IMR-90 (cell line): ENCODE measurements around the gene SLC25A33. TPM values are rescaled to one million over a fixed set of nuclear protein-coding genes. Genes with fewer than 3 reads are reported as not detected.

Source experiments
- ATAC-seq: fragments of 200-7000 bp; cut with Tn5 transposase; 2 replicates; pipeline ENCODE4 v1.9.1; 2020; ENCODE audit warnings: low read depth, mild to moderate bottlenecking, moderate library complexity
- BruUV-seq: library from RNA; stranded (reverse); fragments of 400-500 nt; replicated peaks from 2 replicates; lab custom pipeline; 2021; lab: Mats Ljungman, UMichigan
- CTCF ChIA-PET: fragments of 300-600 bp; formaldehyde crosslinking; extraction: SDS; loops from one replicate; lab custom pipeline; 2021; ENCODE audit warnings: antibody characterized with exemption; lab: Yijun Ruan, JAX
- POLR2A ChIA-PET: fragments of 300-600 bp; sonication (Branson Sonifier 250); formaldehyde crosslinking; loops from one replicate; lab custom pipeline; 2022; ENCODE audit warnings: antibody characterized with exemption; ENCODE audit not compliant: unreplicated experiment; lab: Charles Lee
- DNase-seq: peaks from one replicate; pipeline ENCODE4 v3.0.0; 2013
- H2AFZ ChIP-seq: replicated peaks from 2 replicates; pipeline ENCODE3; 2013; ENCODE audit warnings: low read length, mild to moderate bottlenecking; ENCODE audit not compliant: poor library complexity
- H2AK5ac ChIP-seq: 2 replicates; pipeline ENCODE4 v1.6.1; 2013; ENCODE audit warnings: low read depth, low read length, inconsistent platforms
- H2AK9ac ChIP-seq: replicated peaks from 2 replicates; pipeline ENCODE3; 2013; ENCODE audit warnings: mild to moderate bottlenecking, low read depth, low read length, moderate library complexity; ENCODE audit not compliant: poor library complexity
- H2BK120ac ChIP-seq: 2 replicates; pipeline ENCODE4 v1.6.1; 2013; ENCODE audit warnings: low read depth, low read length, inconsistent platforms
- H2BK15ac ChIP-seq: 3 replicates; pipeline ENCODE4 v1.6.1; 2013; ENCODE audit warnings: low read depth, low read length, inconsistent platforms
- H2BK20ac ChIP-seq: 2 replicates; pipeline ENCODE4 v1.6.1; 2013; ENCODE audit warnings: low read depth, mild to moderate bottlenecking, inconsistent platforms, low read length, moderate library complexity
- H2BK5ac ChIP-seq: 2 replicates; pipeline ENCODE4 v1.6.1; 2013; ENCODE audit warnings: mild to moderate bottlenecking, low read depth, low read length, inconsistent platforms; ENCODE audit not compliant: poor library complexity, severe bottlenecking
- H3K14ac ChIP-seq: replicated peaks from 2 replicates; pipeline ENCODE4 v1.6.1; 2013; ENCODE audit warnings: low read depth, low read length, inconsistent platforms
- H3K18ac ChIP-seq: 2 replicates; pipeline ENCODE4 v1.6.1; 2013; ENCODE audit warnings: low read depth, low read length, control low read depth
- H3K23ac ChIP-seq: 2 replicates; pipeline ENCODE4 v1.6.1; 2013; ENCODE audit warnings: low read depth, low read length, inconsistent platforms
- H3K27ac ChIP-seq: 2 replicates; pipeline ENCODE4 v1.5.1; 2013; ENCODE audit warnings: mild to moderate bottlenecking, control low read depth, low read length; ENCODE audit not compliant: insufficient read depth
- H3K27me3 ChIP-seq: 2 replicates; pipeline ENCODE4 v1.6.1; 2013; ENCODE audit warnings: low read length; ENCODE audit not compliant: control insufficient read depth, insufficient read depth
- H3K36me3 ChIP-seq: 2 replicates; pipeline ENCODE4 v1.6.1; 2013; ENCODE audit warnings: low read length, mixed read lengths; ENCODE audit not compliant: control insufficient read depth, insufficient read depth
- H3K4ac ChIP-seq: 2 replicates; pipeline ENCODE4 v1.6.1; 2013; ENCODE audit warnings: low read depth, low read length, inconsistent platforms
- H3K4me1 ChIP-seq: 2 replicates; pipeline ENCODE4 v1.6.1; 2013; ENCODE audit warnings: low read length, mixed read lengths; ENCODE audit not compliant: control insufficient read depth, insufficient read depth
- H3K4me2 ChIP-seq: 2 replicates; pipeline ENCODE4 v1.6.1; 2013; ENCODE audit warnings: low read depth, mild to moderate bottlenecking, control low read depth, low read length, moderate library complexity
- H3K4me3 ChIP-seq: 2 replicates; pipeline ENCODE4 v1.5.1; 2013; ENCODE audit warnings: low read depth, mild to moderate bottlenecking, control low read depth, low read length, moderate library complexity; ENCODE audit not compliant: insufficient read depth
- H3K56ac ChIP-seq: 2 replicates; pipeline ENCODE4 v1.6.1; 2013; ENCODE audit warnings: low read length, inconsistent platforms; ENCODE audit not compliant: insufficient read depth; ENCODE audit errors: extremely low read depth
- H3K79me1 ChIP-seq, 2 experiments: 2 replicates each; pipeline ENCODE4 v1.6.1; 2013; ENCODE audit warnings: low read length in 2 of 2, inconsistent platforms in 1 of 2, low read depth in 1 of 2
- H3K9ac ChIP-seq: 2 replicates; pipeline ENCODE4 v1.6.1; 2013; ENCODE audit warnings: low read depth, low read length, control low read depth
- H3K9me1 ChIP-seq: 2 replicates; pipeline ENCODE4 v1.6.1; 2013; ENCODE audit warnings: low read length, inconsistent platforms; ENCODE audit not compliant: insufficient read depth
- H3K9me3 ChIP-seq: 2 replicates; pipeline ENCODE4 v1.6.1; 2013; ENCODE audit warnings: low read length; ENCODE audit not compliant: control insufficient read depth, insufficient read depth
- H4K20me1 ChIP-seq: 2 replicates; pipeline ENCODE4 v1.6.1; 2013; ENCODE audit warnings: low read length, inconsistent platforms; ENCODE audit not compliant: insufficient read depth
- H4K5ac ChIP-seq: 2 replicates; pipeline ENCODE4 v1.6.1; 2013; ENCODE audit warnings: mild to moderate bottlenecking, low read depth, low read length, control low read depth
- H4K8ac ChIP-seq, 2 experiments: 2 replicates each; pipeline ENCODE4 v1.6.1; 2013; ENCODE audit warnings: low read depth in 2 of 2, low read length in 2 of 2, control low read depth in 1 of 2, inconsistent platforms in 1 of 2
- H4K91ac ChIP-seq: 2 replicates; pipeline ENCODE4 v1.6.1; 2013; ENCODE audit warnings: low read depth, low read length, inconsistent platforms; ENCODE audit not compliant: insufficient read depth
- POLR2A ChIP-seq: IDR thresholded peaks from 2 replicates; pipeline ENCODE4 v1.6.1; 2012; ENCODE audit warnings: mild to moderate bottlenecking, low read depth, low read length
- WGBS, 2 experiments: methylation state at CpG; one replicate each; pipeline versions ENCODE4 v1.1.5 to v1.1.7; 2013; ENCODE audit warnings: missing lambda C conversion rate in 2 of 2; ENCODE audit not compliant: insufficient read length in 1 of 2; ENCODE audit errors: extremely low coverage in 2 of 2; 5-methylcytosine and 5-hydroxymethylcytosine counted together
- dilution Hi-C: fragments of 300-500 bp; cut with HindIII; formaldehyde crosslinking; loops from one replicate; pipeline ENCODE4 v1.14.3; 2018; ENCODE audit warnings: low sequenced_read_pairs; ENCODE audit not compliant: unreplicated experiment
- in situ Hi-C: fragments of 300-500 bp; cut with MboI; formaldehyde crosslinking; loops from 3 replicates; pipeline ENCODE4 v1.14.3; 2019; ENCODE audit warnings: low sequenced_read_pairs, inconsistent platforms, mixed read lengths
- intact Hi-C: fragments of 100-400 bp; cut with micrococcal nuclease; formaldehyde crosslinking; loops from 2 replicates; pipeline ENCODE4 v1.10.0; 2022
- polyA plus RNA-seq, 3 experiments: library from polyadenylated mRNA; depleted of rRNA; stranded (reverse); fragments of >200 nt; gene quantifications; 2 replicates each; pipeline ENCODE4 v1.2.3, GENCODE V29; 2012; ENCODE audit warnings: low replicate concordance in 1 of 3
- total RNA-seq: library from RNA; depleted of rRNA; stranded (reverse); fragments of >200 nt; gene quantifications from 2 replicates; pipeline ENCODE4 v1.2.3, GENCODE V29; 2012
- TF ChIP-seq, protein P1 (sequence below): fragments of 150-350 bp; IDR thresholded peaks from 2 replicates; pipeline ENCODE4 v1.6.1; 2016; ENCODE audit warnings: low read depth, mild to moderate bottlenecking, low read length, moderate library complexity, borderline replicate concordance

The SLC25A33 gene
- total and polyA plus RNA-seq, 2 of the 4 experiments (the other 2 are of a cell fraction) = 2.5 to 3.0 TPM

DNA sequence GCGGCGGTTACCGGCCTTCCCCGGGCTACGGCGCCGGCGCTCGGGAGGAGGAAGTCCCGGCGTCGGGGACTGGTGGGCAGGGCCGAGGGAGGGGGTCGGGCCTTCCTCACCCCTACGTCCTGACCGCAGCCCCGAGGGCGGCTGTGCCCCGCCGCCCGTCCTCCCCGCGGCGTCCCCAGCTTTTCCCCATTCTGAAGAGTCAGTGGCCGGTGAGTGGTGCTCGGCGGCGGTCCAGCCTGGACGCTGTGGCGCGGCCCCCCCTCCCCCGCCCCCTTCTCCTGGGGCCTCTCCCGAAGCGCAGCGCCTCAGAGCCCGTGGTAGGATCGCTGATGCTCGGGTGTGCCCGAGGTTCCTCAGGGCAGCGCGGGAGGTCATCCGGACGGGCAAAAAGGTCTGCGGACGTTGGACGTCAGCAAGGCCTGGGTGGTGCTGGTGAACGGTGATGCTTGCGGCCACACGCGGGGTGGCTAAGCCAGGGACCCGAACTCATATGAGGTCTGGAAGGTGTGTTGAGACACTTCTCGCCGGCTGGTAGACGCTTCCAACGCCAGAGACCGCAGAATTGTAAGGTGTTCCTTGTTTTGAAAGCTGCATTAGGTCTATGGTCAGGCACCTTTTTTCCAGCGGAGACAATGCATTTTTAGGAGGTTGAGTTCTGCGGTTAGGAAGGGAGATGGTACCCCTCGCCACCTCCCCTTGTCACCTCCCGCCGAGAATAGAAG is 725 bp downstream of the SLC25A33 start:
- Histone ChIP-seq H3K4me2 (peak overlapping the region; percentile 97), H2AK5ac (peak overlapping the region; percentile 63; the same call in 1 of the 2 replicates), H4K20me1 (peaks cover 21% of the 10 kb centered on the region), H3K9me1 (peaks cover 3% of the 10 kb centered on the region; the same call in 1 of the 2 replicates), H3K9ac (peak overlapping the region; percentile 72), H4K91ac (0 out of 2 replicates have a peak overlapping the region, but pooled peaks have one; percentile 16), H3K14ac (peak overlapping the region; percentile 38), H3K79me1 (peaks cover 7 to 39% of the 10 kb centered on the region in 2 experiments; a peak in 3 of 4 replicates), H3K36me3 (no peaks in the 10 kb centered on the region), H2BK20ac (no peak overlapping the region), H3K4ac (peak overlapping the region; percentile 64; the same call in 1 of the 2 replicates), H3K4me3 (peak overlapping the region; percentile 80), H3K4me1 (0 out of 2 replicates have a peak, but pooled peaks cover 2% of the 10 kb centered on the region), H3K23ac (peak overlapping the region; percentile 58; the same call in 1 of the 2 replicates), H3K9me3 (no peaks in the 10 kb centered on the region), H2BK5ac (no peak overlapping the region), H4K5ac (no peak overlapping the region), H4K8ac (peak overlapping the region in 1 of 2 experiments; percentile 22; a peak in 1 of 4 replicates), H2AFZ (peak overlapping the region; percentile 96), H3K56ac (no peak overlapping the region), H3K27me3 (no peaks in the 10 kb centered on the region), H3K27ac (peak overlapping the region; percentile 55), H3K18ac (no peak overlapping the region), H2BK120ac (no peak overlapping the region), H2AK9ac (peak overlapping the region; percentile 70), H2BK15ac (no peak overlapping the region)
- in situ Hi-C loops (no loop called here), intact Hi-C loops (no loop called here), dilution Hi-C loops (no loop called here)
- ChIA-PET CTCF (no interaction called here), POLR2A (interaction anchor here (0.6 kb wide), 1 partner anchor 17 kb away, joined by 3 read pairs; no protein-coding TSS in a partner anchor)
- WGBS, 2 experiments = 3% methylated on average over 12 of the region's 61 CpGs; no CpG with 5 or more reads in 1 of the 2 experiments
- TF ChIP-seq, protein P1, sequence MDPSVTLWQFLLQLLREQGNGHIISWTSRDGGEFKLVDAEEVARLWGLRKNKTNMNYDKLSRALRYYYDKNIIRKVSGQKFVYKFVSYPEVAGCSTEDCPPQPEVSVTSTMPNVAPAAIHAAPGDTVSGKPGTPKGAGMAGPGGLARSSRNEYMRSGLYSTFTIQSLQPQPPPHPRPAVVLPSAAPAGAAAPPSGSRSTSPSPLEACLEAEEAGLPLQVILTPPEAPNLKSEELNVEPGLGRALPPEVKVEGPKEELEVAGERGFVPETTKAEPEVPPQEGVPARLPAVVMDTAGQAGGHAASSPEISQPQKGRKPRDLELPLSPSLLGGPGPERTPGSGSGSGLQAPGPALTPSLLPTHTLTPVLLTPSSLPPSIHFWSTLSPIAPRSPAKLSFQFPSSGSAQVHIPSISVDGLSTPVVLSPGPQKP = no peak
- TF ChIP-seq POLR2A = peak; percentile 53; the same call in 1 of the 2 replicates
- no TSS peak for BruUV-seq
- ATAC-seq (peak; percentile 63), DNase-seq (peak; percentile 21)
